H9 (cell line): ENCODE results near the gene FAM114A1. TPM values are rescaled to one million over a fixed set of nuclear protein-coding genes. Genes with fewer than 3 reads are reported as not detected.

ENCODE experiments used
- DNase-seq: peaks from one replicate; pipeline ENCODE4 v3.0.0-alpha.2; 2017
- H2AFZ ChIP-seq: one replicate; pipeline ENCODE4 v1.6.1; 2013; ENCODE audit warnings: mild to moderate bottlenecking, low read length, control low read depth, moderate library complexity
- H2AK5ac ChIP-seq: 2 replicates; pipeline ENCODE4 v1.6.1; 2013; ENCODE audit warnings: low read length, control low read depth, mixed read lengths; ENCODE audit not compliant: insufficient read length
- H2BK120ac ChIP-seq: one replicate; pipeline ENCODE4 v1.6.1; 2013; ENCODE audit warnings: low read depth, mild to moderate bottlenecking, low read length, control low read depth, inconsistent platforms; ENCODE audit not compliant: poor library complexity, severe bottlenecking
- H2BK12ac ChIP-seq: 2 replicates; pipeline ENCODE4 v1.6.1; 2013; ENCODE audit warnings: low read length, control low read depth, mixed read lengths, low read depth; ENCODE audit not compliant: insufficient read length
- H2BK15ac ChIP-seq: 2 replicates; pipeline ENCODE4 v1.6.1; 2013; ENCODE audit warnings: low read depth, low read length, control low read depth
- H2BK20ac ChIP-seq: one replicate; pipeline ENCODE4 v1.6.1; 2013; ENCODE audit warnings: low read depth, mild to moderate bottlenecking, low read length, control low read depth, inconsistent platforms; ENCODE audit not compliant: poor library complexity, severe bottlenecking
- H2BK5ac ChIP-seq: 2 replicates; pipeline ENCODE4 v1.6.1; 2013; ENCODE audit warnings: low read length, control low read depth, mixed read lengths; ENCODE audit not compliant: insufficient read length
- H3K14ac ChIP-seq: 2 replicates; pipeline ENCODE4 v1.6.1; 2013; ENCODE audit warnings: low read length, control low read depth; ENCODE audit not compliant: insufficient read depth
- H3K18ac ChIP-seq: 2 replicates; pipeline ENCODE4 v1.6.1; 2013; ENCODE audit warnings: low read depth, mild to moderate bottlenecking, mixed read lengths, low read length, control low read depth; ENCODE audit not compliant: insufficient read length
- H3K23ac ChIP-seq: 2 replicates; pipeline ENCODE4 v1.6.1; 2013; ENCODE audit warnings: low read length, control low read depth, mixed read lengths, low read depth; ENCODE audit not compliant: insufficient read length
- H3K23me2 ChIP-seq: 2 replicates; pipeline ENCODE4 v1.6.1; 2013; ENCODE audit warnings: low read depth, mild to moderate bottlenecking, mixed read lengths, low read length, control low read depth; ENCODE audit not compliant: insufficient read length, poor library complexity, severe bottlenecking
- H3K27ac ChIP-seq: 2 replicates; pipeline ENCODE4 v1.5.1; 2013; ENCODE audit warnings: low read length, control low read depth, mixed read lengths, low read depth; ENCODE audit not compliant: insufficient read length
- H3K27me3 ChIP-seq: 2 replicates; pipeline ENCODE4 v1.6.1; 2013; ENCODE audit warnings: low read length, control low read depth, inconsistent platforms; ENCODE audit not compliant: insufficient read depth
- H3K4ac ChIP-seq: 2 replicates; pipeline ENCODE4 v1.6.1; 2013; ENCODE audit warnings: low read depth, mild to moderate bottlenecking, control low read depth, inconsistent platforms, low read length, moderate library complexity
- H3K4me1 ChIP-seq: 2 replicates; pipeline ENCODE4 v1.6.1; 2013; ENCODE audit warnings: low read length, control low read depth, inconsistent platforms; ENCODE audit not compliant: insufficient read depth
- H3K4me2 ChIP-seq: 2 replicates; pipeline ENCODE4 v1.6.1; 2013; ENCODE audit warnings: low read length, control low read depth, mixed read lengths; ENCODE audit not compliant: insufficient read length, insufficient read depth
- H3K56ac ChIP-seq: 2 replicates; pipeline ENCODE4 v1.6.1; 2013; ENCODE audit warnings: low read depth, mild to moderate bottlenecking, mixed read lengths, low read length, control low read depth; ENCODE audit not compliant: insufficient read length
- H3K79me1 ChIP-seq: 2 replicates; pipeline ENCODE4 v1.6.1; 2013; ENCODE audit warnings: low read depth, mild to moderate bottlenecking, moderate library complexity, low read length, control low read depth, inconsistent platforms; ENCODE audit not compliant: insufficient read depth, poor library complexity, severe bottlenecking
- H3K79me2 ChIP-seq: 2 replicates; pipeline ENCODE4 v1.6.1; 2013; ENCODE audit warnings: low read length, control low read depth, inconsistent platforms; ENCODE audit not compliant: insufficient read depth
- H3K9ac ChIP-seq: 2 replicates; pipeline ENCODE4 v1.6.1; 2013; ENCODE audit warnings: low read length, control low read depth, mixed read lengths; ENCODE audit not compliant: insufficient read length; ENCODE audit errors: extremely low read depth
- H3K9me3 ChIP-seq: one replicate; pipeline ENCODE4 v1.6.1; 2013; ENCODE audit warnings: low read depth, low read length, inconsistent platforms; ENCODE audit not compliant: control insufficient read depth
- H3T11ph ChIP-seq: one replicate; pipeline ENCODE4 v1.6.1; 2013; ENCODE audit warnings: mild to moderate bottlenecking, low read length, control low read depth, inconsistent platforms
- H4K20me1 ChIP-seq: one replicate; pipeline ENCODE4 v1.6.1; 2013; ENCODE audit not compliant: control insufficient read depth, insufficient read length, insufficient read depth
- H4K5ac ChIP-seq: 2 replicates; pipeline ENCODE4 v1.6.1; 2013; ENCODE audit warnings: low read depth, mild to moderate bottlenecking, mixed read lengths, low read length, control low read depth; ENCODE audit not compliant: insufficient read length
- H4K8ac ChIP-seq: replicated peaks from 2 replicates; pipeline ENCODE4 v1.6.1; 2013; ENCODE audit warnings: low read length, control low read depth, mixed read lengths, low read depth; ENCODE audit not compliant: insufficient read length
- H4K91ac ChIP-seq: 2 replicates; pipeline ENCODE4 v1.6.1; 2013; ENCODE audit warnings: low read depth, mild to moderate bottlenecking, moderate library complexity, mixed read lengths, low read length, control low read depth; ENCODE audit not compliant: insufficient read length
- H3K27ac Mint-ChIP-seq, 3 experiments: 2 replicates in 2 of 3; 3 replicates in 1 of 3; pipeline ENCODE4 v1.8.0; 2020 to 2021; ENCODE audit warnings: mixed read lengths in 3 of 3, mild to moderate bottlenecking in 1 of 3, moderate library complexity in 1 of 3
- H3K27me3 Mint-ChIP-seq: 2 replicates; pipeline ENCODE4 v1.8.0; 2021; ENCODE audit warnings: low read depth, mild to moderate bottlenecking, moderate library complexity, mixed read lengths
- H3K36me3 Mint-ChIP-seq, 3 experiments: 2 replicates in 2 of 3; 3 replicates in 1 of 3; pipeline ENCODE4 v1.8.0; 2020 to 2021; ENCODE audit warnings: low read depth in 3 of 3, mixed read lengths in 3 of 3; ENCODE audit not compliant: insufficient read depth in 1 of 3
- H3K4me1 Mint-ChIP-seq, 2 experiments: 2 replicates each; pipeline ENCODE4 v1.8.0; 2020; ENCODE audit warnings: mixed read lengths in 2 of 2
- H3K4me3 Mint-ChIP-seq, 2 experiments: 2 replicates in 1 of 2; 3 replicates in 1 of 2; pipeline ENCODE4 v1.8.0; 2020 to 2021; ENCODE audit warnings: mild to moderate bottlenecking in 2 of 2, mixed read lengths in 2 of 2, moderate library complexity in 1 of 2
- H3K9me3 Mint-ChIP-seq, 2 experiments: 2 replicates in 1 of 2; 3 replicates in 1 of 2; pipeline ENCODE4 v1.8.0; 2020; ENCODE audit warnings: mild to moderate bottlenecking in 2 of 2, mixed read lengths in 2 of 2, moderate library complexity in 1 of 2
- CTCF ChIP-seq: fragments of 200-600 bp; sonication (generic); conservative IDR thresholded peaks from 3 replicates; pipeline ENCODE4 v1.8.0; 2021; ENCODE audit warnings: antibody characterized with exemption, mild to moderate bottlenecking
- WGBS: extraction: QIAGEN DNeasy Blood & Tissue Kit; methylation state at CpG from one replicate; pipeline ENCODE4 v1.1.7; 2013; ENCODE audit warnings: missing lambda C conversion rate, low lambda C conversion rate, mixed read lengths; ENCODE audit not compliant: insufficient read length; ENCODE audit errors: extremely low coverage; 5-methylcytosine and 5-hydroxymethylcytosine counted together
- total RNA-seq: library from RNA; stranded (reverse); gene quantifications from 2 replicates; pipeline ENCODE4 v1.2.1, GENCODE V29; 2021

The FAM114A1 gene
- total RNA-seq, 1 experiment from 2014 or later: 9.9 TPM

- H2BK20ac ChIP-seq: no peak overlapping the region
- H3K56ac ChIP-seq: no peak overlapping the region
- H2BK5ac ChIP-seq: no peak overlapping the region
- H4K5ac ChIP-seq: no peak overlapping the region
- Mint-ChIP-seq H3K27ac (no peak overlapping the region), H3K27me3 (no peaks in the 10 kb centered on the region; the same call in 1 of the 2 replicates), H3K36me3 (peaks cover 0 to 3% (median 0%) of the 10 kb centered on the region in 3 experiments; a peak in 1 of 7 replicates), H3K9me3 (no peaks in the 10 kb centered on the region), H3K4me1 (peaks cover 0 to 10% of the 10 kb centered on the region in 2 experiments; a peak in 1 of 4 replicates), H3K4me3 (no peak overlapping the region)
- no peaks in the 10 kb centered on the region for H4K20me1 ChIP-seq
- no peak overlapping the region; the same call in 1 of the 2 replicates for H3K14ac ChIP-seq
- DNase-seq: no peak
- H3T11ph ChIP-seq: no peak overlapping the region
- H3K23me2 ChIP-seq: no peaks in the 10 kb centered on the region
- H3K9me3 ChIP-seq: no peaks in the 10 kb centered on the region
- H2AFZ ChIP-seq: no peak overlapping the region
- no peak overlapping the region for H3K4me2 ChIP-seq
- no peak overlapping the region for H2BK12ac ChIP-seq
- H3K9ac ChIP-seq: no peak overlapping the region
- no peaks in the 10 kb centered on the region for H3K79me1 ChIP-seq
- TF ChIP-seq CTCF: no peak
- no peak overlapping the region for H3K23ac ChIP-seq
- no peaks in the 10 kb centered on the region for H3K79me2 ChIP-seq
- H3K4me1 ChIP-seq: no peaks in the 10 kb centered on the region
- no peak overlapping the region for H2BK15ac ChIP-seq
- H4K91ac ChIP-seq: no peak overlapping the region
- WGBS: no CpG with 5 or more reads among the region's 3 CpGs
- H3K27ac ChIP-seq: no peak overlapping the region
- H3K18ac ChIP-seq: no peak overlapping the region
- H4K8ac ChIP-seq: no peak overlapping the region
- H2AK5ac ChIP-seq: no peak overlapping the region
- H3K27me3 ChIP-seq: no peaks in the 10 kb centered on the region
- no peak overlapping the region for H3K4ac ChIP-seq
- no peak overlapping the region for H2BK120ac ChIP-seq
These were observed 58.1 kb downstream of the FAM114A1 start for GRCh38 chr4:38925492-38926413.
